Caco-2 (cell line): ENCODE results near the gene CLK3. TPM values are rescaled to one million over a fixed set of nuclear protein-coding genes. Genes with fewer than 3 reads are reported as not detected.

Experiments used
- BruUV-seq: library from RNA; stranded (reverse); fragments of 400-500 nt; replicated peaks from 2 replicates; lab custom pipeline; 2021; lab: Mats Ljungman, UMichigan
- CTCF ChIA-PET: fragments of 300-600 bp; sonication (Branson Sonifier 250); formaldehyde crosslinking; loops from one replicate; lab custom pipeline; 2022; ENCODE audit warnings: antibody characterized with exemption; lab: Charles Lee
- POLR2A ChIA-PET: fragments of 300-600 bp; sonication (Branson Sonifier 250); formaldehyde crosslinking; loops from one replicate; lab custom pipeline; 2022; ENCODE audit warnings: antibody characterized with exemption; lab: Charles Lee
- DNase-seq, 2 experiments: peaks; one replicate each; pipeline versions ENCODE4 v3.0.0 to v3.0.0-alpha.2; 2020 to 2022
- H3K27me3 ChIP-seq: replicated peaks from 2 replicates; pipeline ENCODE4 v1.6.0; 2011; ENCODE audit warnings: low read length; ENCODE audit not compliant: control insufficient read depth, insufficient read depth
- H3K36me3 ChIP-seq: 2 replicates; pipeline ENCODE4 v1.5.1; 2011; ENCODE audit warnings: low read length; ENCODE audit not compliant: control insufficient read depth, insufficient read depth
- H3K4me1 ChIP-seq: fragments of 250-450 bp; sonication (Bioruptor Pico); 2 replicates; pipeline ENCODE4 v1.5.1; 2020; ENCODE audit warnings: mild to moderate bottlenecking
- H3K4me3 ChIP-seq: 2 replicates; pipeline ENCODE4 v1.5.1; 2011; ENCODE audit warnings: low read depth, mild to moderate bottlenecking, control low read depth, low read length
- H3K9me3 ChIP-seq: fragments of 250-450 bp; sonication (Bioruptor Pico); 2 replicates; pipeline ENCODE4 v1.5.1; 2020; ENCODE audit warnings: mild to moderate bottlenecking, moderate library complexity
- H3K27ac Mint-ChIP-seq: one replicate; pipeline ENCODE4 v1.8.0; 2022; ENCODE audit warnings: mixed read lengths; ENCODE audit not compliant: unreplicated experiment
- H3K27me3 Mint-ChIP-seq: one replicate; pipeline ENCODE4 v1.8.0; 2022; ENCODE audit warnings: mixed read lengths; ENCODE audit not compliant: insufficient read depth, unreplicated experiment
- H3K36me3 Mint-ChIP-seq: one replicate; pipeline ENCODE4 v1.8.0; 2022; ENCODE audit warnings: mild to moderate bottlenecking, mixed read lengths; ENCODE audit not compliant: insufficient read depth, unreplicated experiment
- H3K4me1 Mint-ChIP-seq: one replicate; pipeline ENCODE4 v1.8.0; 2022; ENCODE audit warnings: low read depth, mixed read lengths; ENCODE audit not compliant: unreplicated experiment
- H3K4me3 Mint-ChIP-seq: one replicate; pipeline ENCODE4 v1.8.0; 2022; ENCODE audit warnings: mild to moderate bottlenecking, moderate library complexity, mixed read lengths; ENCODE audit not compliant: unreplicated experiment
- H3K9me3 Mint-ChIP-seq: one replicate; pipeline ENCODE4 v1.8.0; 2022; ENCODE audit warnings: mixed read lengths; ENCODE audit not compliant: unreplicated experiment
- intact Hi-C: fragments of 100-400 bp; cut with micrococcal nuclease; formaldehyde crosslinking; loops from one replicate; pipeline ENCODE4 v1.10.0; 2022; ENCODE audit not compliant: unreplicated experiment
- total RNA-seq: library from RNA; stranded (reverse); gene quantifications from 2 replicates; pipeline ENCODE4 v1.2.3, GENCODE V29; 2022
- TF ChIP-seq, protein P1 (sequence below), 2 experiments: fragments of 200-600 bp in 1 of 2; IDR thresholded peaks; 1 replicate in 1 of 2; 2 replicates in 1 of 2; pipeline versions ENCODE4 v1.5.1 to v1.8.0; 2011 to 2022; ENCODE audit warnings: antibody characterized with exemption in 1 of 2, control low read depth in 1 of 2, inconsistent platforms in 1 of 2, low read depth in 1 of 2, low read length in 1 of 2, mild to moderate bottlenecking in 1 of 2, moderate library complexity in 1 of 2; ENCODE audit not compliant: insufficient read depth in 1 of 2, severe bottlenecking in 1 of 2, unreplicated experiment in 1 of 2

The CLK3 gene
- total RNA-seq, 1 experiment from 2014 or later, result 54.5 TPM

GRCh38 chr15:74620636-74621545 lies 5.3 kb downstream of the CLK3 start:
- peaks cover 78% of the 10 kb centered on the region for H3K36me3 Mint-ChIP-seq
- peak; percentile 65 to 69 for DNase-seq
- Histone ChIP-seq H3K4me1 (peaks cover 9% of the 10 kb centered on the region; the same call in 1 of the 2 replicates), H3K4me3 (no peak overlapping the region), H3K36me3 (peaks cover 3% of the 10 kb centered on the region; the same call in 1 of the 2 replicates), H3K9me3 (no peaks in the 10 kb centered on the region), H3K27me3 (no peaks in the 10 kb centered on the region)
- ChIA-PET POLR2A (no interaction called here), CTCF (interaction anchor here (0.6 to 0.7 kb wide), 3 partner anchors 11 to 148 kb away, joined by 3 to 5 read pairs (median 4); partner anchors contain the start of gene CYP1A1)
- no peaks in the 10 kb centered on the region for H3K27me3 Mint-ChIP-seq
- peak overlapping the region; percentile 63 for H3K27ac Mint-ChIP-seq
- TF ChIP-seq, protein P1, sequence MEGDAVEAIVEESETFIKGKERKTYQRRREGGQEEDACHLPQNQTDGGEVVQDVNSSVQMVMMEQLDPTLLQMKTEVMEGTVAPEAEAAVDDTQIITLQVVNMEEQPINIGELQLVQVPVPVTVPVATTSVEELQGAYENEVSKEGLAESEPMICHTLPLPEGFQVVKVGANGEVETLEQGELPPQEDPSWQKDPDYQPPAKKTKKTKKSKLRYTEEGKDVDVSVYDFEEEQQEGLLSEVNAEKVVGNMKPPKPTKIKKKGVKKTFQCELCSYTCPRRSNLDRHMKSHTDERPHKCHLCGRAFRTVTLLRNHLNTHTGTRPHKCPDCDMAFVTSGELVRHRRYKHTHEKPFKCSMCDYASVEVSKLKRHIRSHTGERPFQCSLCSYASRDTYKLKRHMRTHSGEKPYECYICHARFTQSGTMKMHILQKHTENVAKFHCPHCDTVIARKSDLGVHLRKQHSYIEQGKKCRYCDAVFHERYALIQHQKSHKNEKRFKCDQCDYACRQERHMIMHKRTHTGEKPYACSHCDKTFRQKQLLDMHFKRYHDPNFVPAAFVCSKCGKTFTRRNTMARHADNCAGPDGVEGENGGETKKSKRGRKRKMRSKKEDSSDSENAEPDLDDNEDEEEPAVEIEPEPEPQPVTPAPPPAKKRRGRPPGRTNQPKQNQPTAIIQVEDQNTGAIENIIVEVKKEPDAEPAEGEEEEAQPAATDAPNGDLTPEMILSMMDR (IDR thresholded peaks at IDR 0.05; ENCODE audit: insufficient read depth in 1 of 2, low read depth in 1 of 2, low read length in 1 of 2, severe bottlenecking in 1 of 2, unreplicated experiment in 1 of 2), result peak; percentile 81 to 92
- no TSS peak for BruUV-seq
- no peaks in the 10 kb centered on the region for H3K4me1 Mint-ChIP-seq
- no peak overlapping the region for H3K4me3 Mint-ChIP-seq
- intact Hi-C loops, result no loop called here
- no peaks in the 10 kb centered on the region for H3K9me3 Mint-ChIP-seq

DNA sequence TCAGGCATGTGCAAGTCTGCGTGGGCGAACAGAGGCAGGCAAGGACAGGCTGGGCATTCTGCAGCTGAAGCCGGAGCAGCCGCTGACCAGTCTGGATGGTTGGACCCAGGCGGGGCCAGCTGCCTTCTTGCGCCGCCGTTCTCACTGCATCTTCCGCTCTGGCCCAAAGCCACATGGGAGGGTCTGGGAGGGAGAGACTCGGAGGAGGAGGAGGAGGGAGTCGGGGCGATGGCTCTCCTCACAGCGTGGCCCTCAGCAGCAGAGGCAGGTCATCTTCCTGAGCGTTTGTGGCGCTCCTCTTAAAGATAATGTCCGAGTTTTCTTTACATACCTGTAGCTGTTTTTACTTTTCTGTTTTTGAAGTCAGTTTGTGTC lies 5.9 kb downstream of the CLK3 start:
- ChIA-PET CTCF (interaction anchor here (0.6 to 0.7 kb wide), 3 partner anchors 10 to 147 kb away, joined by 3 to 5 read pairs (median 4); partner anchors contain the start of gene CYP1A1), POLR2A (no interaction called here)
- H3K36me3 Mint-ChIP-seq, result peaks cover 78% of the 10 kb centered on the region
- no peaks in the 10 kb centered on the region for H3K4me1 Mint-ChIP-seq
- H3K4me3 Mint-ChIP-seq, result no peak overlapping the region
- TF ChIP-seq, protein P1 (IDR thresholded peaks at IDR 0.05; ENCODE audit: insufficient read depth in 1 of 2, low read depth in 1 of 2, low read length in 1 of 2, severe bottlenecking in 1 of 2, unreplicated experiment in 1 of 2), result no peak
- no peaks in the 10 kb centered on the region for H3K27me3 Mint-ChIP-seq
- no peaks in the 10 kb centered on the region for H3K9me3 Mint-ChIP-seq
- H3K27ac Mint-ChIP-seq, result no peak overlapping the region
- no TSS peak for BruUV-seq
- Histone ChIP-seq H3K4me3 (no peak overlapping the region), H3K36me3 (peaks cover 3% of the 10 kb centered on the region), H3K9me3 (no peaks in the 10 kb centered on the region), H3K4me1 (peaks cover 8% of the 10 kb centered on the region; the same call in 1 of the 2 replicates), H3K27me3 (no peaks in the 10 kb centered on the region)
- no peak for DNase-seq
- intact Hi-C loops, result no loop called here

GRCh38 chr15:74621936-74622335 lies 6.3 kb downstream of the CLK3 start:
- CTCF ChIA-PET, result no interaction called here
- Histone ChIP-seq H3K36me3 (peaks cover 4% of the 10 kb centered on the region), H3K4me3 (no peak overlapping the region), H3K27me3 (no peaks in the 10 kb centered on the region), H3K4me1 (peaks cover 4% of the 10 kb centered on the region; the same call in 1 of the 2 replicates), H3K9me3 (no peaks in the 10 kb centered on the region)
- Mint-ChIP-seq H3K27ac (no peak overlapping the region), H3K9me3 (no peaks in the 10 kb centered on the region), H3K36me3 (peaks cover 80% of the 10 kb centered on the region), H3K27me3 (no peaks in the 10 kb centered on the region), H3K4me1 (no peaks in the 10 kb centered on the region), H3K4me3 (no peak overlapping the region)
- peak in 1 of 2 experiments; percentile 46 for DNase-seq
- TF ChIP-seq, protein P1 (IDR thresholded peaks at IDR 0.05; ENCODE audit: insufficient read depth in 1 of 2, low read depth in 1 of 2, low read length in 1 of 2, severe bottlenecking in 1 of 2, unreplicated experiment in 1 of 2), result no peak
- intact Hi-C loops, result no loop called here
- POLR2A ChIA-PET, result no interaction called here
- no TSS peak for BruUV-seq
